Neural cell (in vitro differentiated cells): ENCODE data around the gene FGFBP2. TPM values are rescaled to one million over a fixed set of nuclear protein-coding genes. Genes with fewer than 3 reads are reported as not detected.

ENCODE experiments used
- H2AFZ ChIP-seq: fragments of 200-600, 300-800 bp; sonication (generic), shearing (Covaris generic); 2 replicates; pipeline ENCODE4 v1.6.0; 2014; ENCODE audit warnings: low read depth, mild to moderate bottlenecking, antibody characterized with exemption, low read length, moderate library complexity
- H3F3A ChIP-seq: fragments of 200-600 bp; shearing (Covaris generic); 2 replicates; pipeline ENCODE4 v1.6.1; 2016; ENCODE audit warnings: mild to moderate bottlenecking, moderate library complexity, mixed read lengths, antibody characterized with exemption, low read length; ENCODE audit not compliant: insufficient read depth, poor library complexity, severe bottlenecking
- H3K27ac ChIP-seq: fragments of 200-600, 300-800 bp; sonication (generic), shearing (Covaris generic); 2 replicates; pipeline ENCODE4 v1.5.1; 2014; ENCODE audit warnings: mild to moderate bottlenecking, low read length, moderate library complexity
- H3K27me3 ChIP-seq: fragments of 300-800, 200-600 bp; sonication (generic), shearing (Covaris generic); 2 replicates; pipeline ENCODE4 v1.6.0; 2014; ENCODE audit warnings: mild to moderate bottlenecking, low read depth, low read length, moderate library complexity; ENCODE audit not compliant: insufficient read depth
- H3K36me3 ChIP-seq: fragments of 300-800, 200-600 bp; sonication (generic), shearing (Covaris generic); 2 replicates; pipeline ENCODE4 v1.5.1; 2014; ENCODE audit warnings: mild to moderate bottlenecking, antibody characterized with exemption, low read length, moderate library complexity; ENCODE audit not compliant: insufficient read depth
- H3K4me2 ChIP-seq: fragments of 300-800, 200-600 bp; sonication (generic), shearing (Covaris generic); 2 replicates; pipeline ENCODE4 v1.6.0; 2014; ENCODE audit warnings: mild to moderate bottlenecking, low read length
- H3K4me3 ChIP-seq: fragments of 300-800, 200-600 bp; sonication (generic), shearing (Covaris generic); 2 replicates; pipeline ENCODE4 v1.5.1; 2014; ENCODE audit warnings: mild to moderate bottlenecking, low read length, moderate library complexity
- H3K79me2 ChIP-seq: fragments of 200-600 bp; shearing (Covaris generic); replicated peaks from 2 replicates; pipeline ENCODE4 v1.6.0; 2014; ENCODE audit warnings: mild to moderate bottlenecking, low read length, moderate library complexity; ENCODE audit not compliant: insufficient read depth
- H3K9ac ChIP-seq: fragments of 300-800, 200-600 bp; sonication (generic), shearing (Covaris generic); 2 replicates; pipeline ENCODE4 v1.6.1; 2016; ENCODE audit warnings: mild to moderate bottlenecking, low read length, mixed read lengths
- H3K9me2 ChIP-seq: fragments of 200-600 bp; shearing (Covaris generic); 2 replicates; pipeline ENCODE4 v1.6.1; 2016; ENCODE audit warnings: mild to moderate bottlenecking, low read length, mixed read lengths; ENCODE audit not compliant: insufficient read depth
- H3K9me3 ChIP-seq: fragments of 200-600, 300-800 bp; sonication (generic), shearing (Covaris generic); 2 replicates; pipeline ENCODE4 v1.6.1; 2016; ENCODE audit warnings: mild to moderate bottlenecking, mixed run types, low read length, moderate library complexity, mixed read lengths
- H4K20me1 ChIP-seq: fragments of 200-600 bp; shearing (Covaris generic); 2 replicates; pipeline ENCODE4 v1.6.1; 2016; ENCODE audit warnings: mild to moderate bottlenecking, mixed run types; ENCODE audit not compliant: insufficient read depth
- EP300 ChIP-seq: fragments of 450-650 bp; conservative IDR thresholded peaks from 2 replicates; pipeline ENCODE4 v1.6.1; 2014; ENCODE audit warnings: antibody characterized with exemption, mild to moderate bottlenecking, moderate library complexity; ENCODE audit not compliant: poor library complexity, severe bottlenecking
- EZH2 ChIP-seq: fragments of 200-600, 300-800 bp; shearing (Covaris generic), sonication (generic); IDR thresholded peaks from 2 replicates; pipeline ENCODE4 v1.6.1; 2014; ENCODE audit warnings: antibody characterized with exemption, low read length, borderline replicate concordance, mild to moderate bottlenecking; ENCODE audit not compliant: insufficient read depth, poor library complexity, severe bottlenecking
- MXI1 ChIP-seq: fragments of 450-650 bp; conservative IDR thresholded peaks from 2 replicates; pipeline ENCODE4 v1.6.1; 2014; ENCODE audit warnings: antibody characterized with exemption, mild to moderate bottlenecking; ENCODE audit not compliant: poor library complexity, severe bottlenecking
- POLR2AphosphoS5 ChIP-seq: IDR thresholded peaks from 2 replicates; pipeline ENCODE4 v1.6.1; 2012
- RAD21 ChIP-seq: fragments of 450-650 bp; conservative IDR thresholded peaks from 2 replicates; pipeline ENCODE4 v1.6.1; 2014; ENCODE audit warnings: antibody characterized with exemption, mild to moderate bottlenecking, moderate library complexity
- SMC3 ChIP-seq: fragments of 450-650 bp; conservative IDR thresholded peaks from 2 replicates; pipeline ENCODE4 v1.6.1; 2014; ENCODE audit warnings: antibody characterized with exemption, mild to moderate bottlenecking, moderate library complexity; ENCODE audit not compliant: poor library complexity
- TAF1 ChIP-seq: IDR thresholded peaks from 2 replicates; pipeline ENCODE4 v1.6.1; 2012; ENCODE audit warnings: low read depth
- polyA minus RNA-seq: library from RNA; depleted of rRNA, polyadenylated mRNA; stranded (reverse); fragments of >200 nt; gene quantifications from 2 replicates; pipeline ENCODE4 v1.2.3, GENCODE V29; 2014
- polyA plus RNA-seq: library from polyadenylated mRNA; depleted of rRNA; stranded (reverse); fragments of >200 nt; gene quantifications from 2 replicates; pipeline ENCODE4 v1.2.3, GENCODE V29; 2014
- TF ChIP-seq, protein P1 (sequence below): fragments of 450-650 bp; IDR thresholded peaks from 2 replicates; pipeline ENCODE4 v1.5.1; 2014; ENCODE audit warnings: antibody characterized with exemption, mild to moderate bottlenecking, moderate library complexity; ENCODE audit not compliant: poor library complexity, severe bottlenecking
- TF ChIP-seq, protein P2 (sequence below): IDR thresholded peaks from 2 replicates; pipeline ENCODE4 v1.6.1; 2012; ENCODE audit warnings: borderline replicate concordance

Gene FGFBP2, protein sequence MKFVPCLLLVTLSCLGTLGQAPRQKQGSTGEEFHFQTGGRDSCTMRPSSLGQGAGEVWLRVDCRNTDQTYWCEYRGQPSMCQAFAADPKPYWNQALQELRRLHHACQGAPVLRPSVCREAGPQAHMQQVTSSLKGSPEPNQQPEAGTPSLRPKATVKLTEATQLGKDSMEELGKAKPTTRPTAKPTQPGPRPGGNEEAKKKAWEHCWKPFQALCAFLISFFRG
- polyA plus RNA-seq = not detected in 2 replicates
- not detected in 2 replicates for polyA minus RNA-seq

DNA sequence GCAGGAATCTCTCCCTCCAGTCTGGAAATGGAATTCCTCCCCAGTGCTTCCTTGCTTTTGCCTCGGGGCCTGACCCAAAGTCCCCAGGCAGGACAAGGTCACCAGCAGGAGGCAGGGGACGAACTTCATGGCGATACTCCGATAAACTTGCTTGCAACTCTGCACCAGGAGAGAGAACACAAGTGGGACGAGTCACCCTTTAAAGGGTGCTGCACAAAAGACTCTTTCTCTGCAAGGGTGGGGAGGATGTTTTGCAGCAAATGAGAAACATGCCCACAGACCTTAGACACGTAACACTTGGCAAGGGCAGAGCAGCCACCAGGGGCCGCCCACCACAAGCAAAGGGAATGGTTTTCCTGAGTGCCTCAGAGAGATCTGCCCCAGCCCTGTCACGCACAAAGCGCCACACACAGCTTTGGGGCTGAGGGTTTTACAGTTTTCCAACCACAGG lies at the start of gene FGFBP2:
Gene FGFBP2, minus strand, starts transcription at position 175 of the 451 bp plus-strand sequence. Its CDS starts 46 bp downstream, at position 129.
- Histone ChIP-seq H3F3A (no peaks in the 10 kb centered on the region), H4K20me1 (no peaks in the 10 kb centered on the region), H3K27ac (no peak within 1 kb of the TSS), H3K9me2 (no peaks in the 10 kb centered on the region), H3K36me3 (no peaks in the 10 kb centered on the region), H3K79me2 (no peaks in the 10 kb centered on the region), H3K4me3 (no peak within 1 kb of the TSS), H3K27me3 (no peaks in the 10 kb centered on the region), H3K9me3 (no peaks in the 10 kb centered on the region), H2AFZ (no peak within 1 kb of the TSS), H3K4me2 (no peak within 1 kb of the TSS), H3K9ac (no peak within 1 kb of the TSS)
- TF ChIP-seq POLR2AphosphoS5 (no peak), SMC3 (peak; percentile 25), RAD21 (peak; percentile 15)
- TF ChIP-seq, protein P1, sequence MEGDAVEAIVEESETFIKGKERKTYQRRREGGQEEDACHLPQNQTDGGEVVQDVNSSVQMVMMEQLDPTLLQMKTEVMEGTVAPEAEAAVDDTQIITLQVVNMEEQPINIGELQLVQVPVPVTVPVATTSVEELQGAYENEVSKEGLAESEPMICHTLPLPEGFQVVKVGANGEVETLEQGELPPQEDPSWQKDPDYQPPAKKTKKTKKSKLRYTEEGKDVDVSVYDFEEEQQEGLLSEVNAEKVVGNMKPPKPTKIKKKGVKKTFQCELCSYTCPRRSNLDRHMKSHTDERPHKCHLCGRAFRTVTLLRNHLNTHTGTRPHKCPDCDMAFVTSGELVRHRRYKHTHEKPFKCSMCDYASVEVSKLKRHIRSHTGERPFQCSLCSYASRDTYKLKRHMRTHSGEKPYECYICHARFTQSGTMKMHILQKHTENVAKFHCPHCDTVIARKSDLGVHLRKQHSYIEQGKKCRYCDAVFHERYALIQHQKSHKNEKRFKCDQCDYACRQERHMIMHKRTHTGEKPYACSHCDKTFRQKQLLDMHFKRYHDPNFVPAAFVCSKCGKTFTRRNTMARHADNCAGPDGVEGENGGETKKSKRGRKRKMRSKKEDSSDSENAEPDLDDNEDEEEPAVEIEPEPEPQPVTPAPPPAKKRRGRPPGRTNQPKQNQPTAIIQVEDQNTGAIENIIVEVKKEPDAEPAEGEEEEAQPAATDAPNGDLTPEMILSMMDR = peak; percentile 29

DNA sequence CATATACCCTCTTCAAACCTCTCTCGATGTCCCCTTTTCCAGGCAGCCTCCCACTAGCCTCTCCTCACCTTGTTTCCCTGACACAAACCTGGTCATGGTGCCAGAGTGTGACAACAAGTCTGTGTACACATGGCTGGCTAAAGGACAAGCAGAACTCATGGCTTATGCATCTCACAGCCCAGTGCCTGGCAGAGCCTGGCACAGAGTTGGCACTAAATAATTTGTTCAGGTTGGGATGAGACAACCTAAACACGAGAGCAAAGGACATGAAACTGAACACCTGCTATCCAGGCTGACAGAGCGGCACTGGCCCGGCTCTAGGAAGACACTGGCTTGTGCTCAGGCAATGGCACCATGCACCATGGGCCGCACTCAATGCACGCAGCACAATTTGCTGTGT lies 48.2 kb upstream of the FGFBP2 start:
- Histone ChIP-seq H2AFZ (no peak overlapping the region), H3K9ac (no peak overlapping the region), H3K27ac (no peak overlapping the region), H3K4me3 (no peak overlapping the region), H3K36me3 (no peaks in the 10 kb centered on the region), H3K9me2 (no peaks in the 10 kb centered on the region), H3K27me3 (no peaks in the 10 kb centered on the region), H4K20me1 (no peaks in the 10 kb centered on the region), H3K4me2 (no peak overlapping the region), H3K79me2 (no peaks in the 10 kb centered on the region), H3K9me3 (no peaks in the 10 kb centered on the region), H3F3A (no peaks in the 10 kb centered on the region)
- TF ChIP-seq, protein P1 = no peak
- TF ChIP-seq RAD21 = no peak
- no peak for TF ChIP-seq POLR2AphosphoS5
- no peak for TF ChIP-seq EZH2
- TF ChIP-seq MXI1 = no peak
- no peak for TF ChIP-seq TAF1
- TF ChIP-seq SMC3 = no peak
- TF ChIP-seq, protein P2, sequence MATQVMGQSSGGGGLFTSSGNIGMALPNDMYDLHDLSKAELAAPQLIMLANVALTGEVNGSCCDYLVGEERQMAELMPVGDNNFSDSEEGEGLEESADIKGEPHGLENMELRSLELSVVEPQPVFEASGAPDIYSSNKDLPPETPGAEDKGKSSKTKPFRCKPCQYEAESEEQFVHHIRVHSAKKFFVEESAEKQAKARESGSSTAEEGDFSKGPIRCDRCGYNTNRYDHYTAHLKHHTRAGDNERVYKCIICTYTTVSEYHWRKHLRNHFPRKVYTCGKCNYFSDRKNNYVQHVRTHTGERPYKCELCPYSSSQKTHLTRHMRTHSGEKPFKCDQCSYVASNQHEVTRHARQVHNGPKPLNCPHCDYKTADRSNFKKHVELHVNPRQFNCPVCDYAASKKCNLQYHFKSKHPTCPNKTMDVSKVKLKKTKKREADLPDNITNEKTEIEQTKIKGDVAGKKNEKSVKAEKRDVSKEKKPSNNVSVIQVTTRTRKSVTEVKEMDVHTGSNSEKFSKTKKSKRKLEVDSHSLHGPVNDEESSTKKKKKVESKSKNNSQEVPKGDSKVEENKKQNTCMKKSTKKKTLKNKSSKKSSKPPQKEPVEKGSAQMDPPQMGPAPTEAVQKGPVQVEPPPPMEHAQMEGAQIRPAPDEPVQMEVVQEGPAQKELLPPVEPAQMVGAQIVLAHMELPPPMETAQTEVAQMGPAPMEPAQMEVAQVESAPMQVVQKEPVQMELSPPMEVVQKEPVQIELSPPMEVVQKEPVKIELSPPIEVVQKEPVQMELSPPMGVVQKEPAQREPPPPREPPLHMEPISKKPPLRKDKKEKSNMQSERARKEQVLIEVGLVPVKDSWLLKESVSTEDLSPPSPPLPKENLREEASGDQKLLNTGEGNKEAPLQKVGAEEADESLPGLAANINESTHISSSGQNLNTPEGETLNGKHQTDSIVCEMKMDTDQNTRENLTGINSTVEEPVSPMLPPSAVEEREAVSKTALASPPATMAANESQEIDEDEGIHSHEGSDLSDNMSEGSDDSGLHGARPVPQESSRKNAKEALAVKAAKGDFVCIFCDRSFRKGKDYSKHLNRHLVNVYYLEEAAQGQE = no peak
- no peak for TF ChIP-seq EP300
